Measurements from ENCODE around the gene SMARCAL1.

SMARCAL1 gene

DNA sequence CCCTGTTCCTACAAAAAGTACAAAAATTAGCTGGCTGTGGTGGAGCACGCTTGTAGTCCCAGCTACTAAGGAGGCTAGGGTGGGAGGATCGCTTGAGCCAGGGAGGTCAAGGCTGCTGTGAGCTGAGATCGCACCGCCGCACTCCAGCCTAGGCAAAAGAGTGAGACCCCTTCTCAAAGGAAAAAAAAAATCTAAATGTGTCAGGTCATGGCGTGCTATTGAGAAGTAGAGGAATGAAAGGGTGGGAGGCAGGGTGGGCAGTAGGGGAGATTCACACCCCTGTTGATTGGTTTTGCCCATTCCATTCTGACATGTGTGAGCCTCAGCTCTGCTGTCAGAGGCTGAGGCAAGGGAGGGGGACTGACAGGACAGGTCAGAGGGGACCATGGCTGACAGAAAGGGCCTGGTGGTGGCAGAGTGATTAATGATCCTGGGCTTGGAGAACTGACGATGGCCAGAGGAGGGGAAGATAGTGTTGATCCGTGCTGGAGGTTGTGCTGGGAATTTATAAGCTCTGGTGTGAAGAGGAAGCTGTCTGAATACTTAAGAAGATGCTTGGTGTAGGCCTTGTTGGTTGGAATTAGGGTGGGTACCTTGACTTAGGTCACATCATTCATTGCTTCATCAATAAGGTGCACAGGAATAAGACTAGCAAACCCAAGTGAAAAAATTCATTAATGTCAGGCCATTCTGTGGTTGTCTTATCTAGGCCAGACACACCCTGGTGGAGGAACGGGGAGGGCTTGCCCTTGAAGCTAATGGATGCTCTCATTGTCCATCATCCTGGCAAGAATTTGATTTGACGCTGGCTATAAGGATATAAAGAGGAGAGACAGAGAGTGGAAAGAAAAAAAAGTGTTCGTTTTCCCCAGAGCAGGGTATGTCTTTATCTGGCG, 19.1 kb upstream of the SMARCAL1 start:
- DNase-seq (ENCODE audit: low spot score), result no peak

DNA sequence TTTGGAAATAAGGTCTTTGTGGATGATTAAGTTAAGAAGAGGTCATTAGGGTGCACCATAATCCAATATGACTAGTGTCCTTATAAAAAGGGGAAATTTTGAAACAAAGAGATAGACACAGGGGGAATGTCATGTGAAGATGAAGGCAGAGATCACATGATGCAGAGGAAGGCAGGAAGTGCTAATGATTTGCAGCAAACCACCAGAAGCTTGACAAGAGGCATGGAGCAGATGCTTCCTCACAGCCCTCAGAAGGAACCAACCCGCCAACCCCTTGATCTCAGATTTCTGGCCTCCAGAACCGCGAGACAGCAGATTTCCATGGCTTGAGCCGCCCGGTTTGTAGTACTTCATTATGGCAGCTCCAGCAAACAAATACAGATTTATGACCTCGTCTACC, 17.4 kb upstream of the SMARCAL1 start:
- no peak for DNase-seq (ENCODE audit: low spot score)

DNA sequence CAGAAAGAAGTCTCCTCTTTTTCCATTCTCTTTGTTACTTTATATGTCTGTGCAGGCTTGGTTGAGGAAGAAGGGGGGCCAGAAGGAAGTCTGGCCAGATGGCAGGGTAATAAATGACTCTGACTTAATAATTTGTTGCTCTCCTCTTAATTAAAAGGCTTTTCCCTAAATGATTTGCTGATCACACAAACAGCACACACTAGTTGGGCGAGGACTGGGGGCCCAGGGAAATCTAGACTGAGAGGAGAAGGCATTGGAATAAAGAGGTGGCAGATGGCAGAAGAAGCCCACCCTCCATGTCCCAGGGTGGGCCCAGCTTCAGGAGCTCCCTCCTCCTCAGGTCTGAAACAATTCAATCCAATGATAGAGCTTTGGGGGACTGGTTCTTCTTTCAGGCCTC, 12.7 kb upstream of the SMARCAL1 start:
- no peak for DNase-seq (ENCODE audit: low spot score)

DNA sequence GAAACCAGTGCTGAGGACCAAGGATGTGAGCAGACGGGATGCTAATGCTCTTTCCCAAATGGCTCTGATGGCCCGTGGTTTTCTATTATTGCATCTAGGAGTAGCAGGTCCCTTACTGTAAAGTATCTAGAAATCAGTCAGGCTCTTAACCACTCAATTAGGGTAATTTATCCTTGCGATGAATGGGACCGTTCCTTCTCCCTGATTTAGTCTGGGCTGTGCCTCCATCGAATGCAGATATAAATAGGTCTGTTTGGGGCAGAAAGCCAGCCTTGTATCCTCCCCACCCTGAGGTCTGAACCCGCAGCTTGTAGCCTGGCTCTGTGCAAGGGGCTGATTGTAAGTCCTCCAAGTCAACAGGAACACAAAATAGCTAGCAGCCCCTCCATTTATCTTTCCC, 9.5 kb upstream of the SMARCAL1 start:
- no peak for DNase-seq (ENCODE audit: low spot score)

DNA sequence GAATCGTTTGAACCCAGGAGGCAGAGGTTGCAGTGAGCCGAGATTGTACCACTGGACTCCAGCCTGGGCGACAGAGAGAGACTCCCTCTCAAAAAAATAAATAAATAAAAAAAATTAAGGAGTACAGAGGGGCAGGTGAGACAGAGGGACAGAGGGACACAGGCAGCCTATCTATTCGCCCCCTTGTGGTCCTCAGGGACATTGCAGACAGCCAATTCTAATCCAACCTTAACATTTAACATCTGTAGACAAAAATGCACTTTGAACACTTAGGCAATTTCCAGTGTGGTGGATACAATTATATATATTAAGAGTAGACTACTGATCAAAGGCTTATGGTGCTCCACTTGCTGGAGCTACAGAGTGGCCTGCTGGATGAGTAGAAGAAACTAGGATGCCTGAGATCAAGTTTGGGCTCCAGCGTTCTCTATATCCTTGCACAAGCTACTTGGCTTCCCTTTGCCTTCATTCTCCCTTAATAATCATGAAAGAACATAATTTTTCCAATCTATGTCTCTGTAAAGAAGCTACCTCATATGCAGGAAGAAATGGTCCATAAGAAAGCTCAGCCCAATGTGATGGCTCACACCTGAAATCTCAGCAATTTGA, 8.2 kb upstream of the SMARCAL1 start:
- no peak for DNase-seq (ENCODE audit: low spot score)

DNA sequence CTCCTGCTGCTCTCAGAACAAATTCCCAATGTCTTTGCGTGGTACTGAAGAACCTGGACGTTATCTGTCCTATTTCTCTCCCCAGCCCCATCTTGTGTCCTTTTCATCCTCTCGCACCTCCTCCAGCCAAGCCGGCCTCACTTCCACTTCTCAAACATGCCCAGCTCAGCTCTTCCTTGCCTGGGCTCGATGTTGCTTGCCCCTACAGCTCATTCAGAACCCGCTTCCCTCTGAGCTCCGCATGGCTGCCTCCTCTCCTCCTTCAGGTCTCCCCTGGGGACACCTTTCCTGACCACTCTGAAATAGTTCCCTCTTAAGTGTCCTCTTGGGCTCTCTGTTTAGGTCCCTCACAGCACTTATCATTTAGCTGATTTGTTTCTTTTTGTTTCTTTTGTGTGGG, 6.7 kb upstream of the SMARCAL1 start:
- no peak for DNase-seq (ENCODE audit: low spot score)

DNA sequence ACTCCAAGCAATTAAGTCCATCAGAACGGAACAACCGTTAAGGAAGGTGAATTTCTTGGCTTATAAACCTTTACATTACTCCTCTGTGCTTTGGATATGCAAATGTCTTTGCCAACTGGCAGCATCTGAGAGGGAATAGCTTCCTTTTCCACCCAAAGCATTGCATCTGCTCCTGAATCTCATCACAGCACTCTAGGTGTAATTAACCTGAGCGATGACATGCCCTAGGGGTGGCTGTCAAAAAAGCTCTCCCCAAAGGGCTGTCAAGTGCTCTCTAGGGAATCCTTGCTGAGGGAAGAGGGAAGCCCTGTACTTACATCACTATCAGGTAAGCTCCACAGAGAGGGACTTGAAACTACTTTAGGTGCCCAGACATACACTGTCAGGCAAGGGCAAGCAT, 5.5 kb upstream of the SMARCAL1 start:
- DNase-seq (ENCODE audit: low spot score), result no peak

DNA sequence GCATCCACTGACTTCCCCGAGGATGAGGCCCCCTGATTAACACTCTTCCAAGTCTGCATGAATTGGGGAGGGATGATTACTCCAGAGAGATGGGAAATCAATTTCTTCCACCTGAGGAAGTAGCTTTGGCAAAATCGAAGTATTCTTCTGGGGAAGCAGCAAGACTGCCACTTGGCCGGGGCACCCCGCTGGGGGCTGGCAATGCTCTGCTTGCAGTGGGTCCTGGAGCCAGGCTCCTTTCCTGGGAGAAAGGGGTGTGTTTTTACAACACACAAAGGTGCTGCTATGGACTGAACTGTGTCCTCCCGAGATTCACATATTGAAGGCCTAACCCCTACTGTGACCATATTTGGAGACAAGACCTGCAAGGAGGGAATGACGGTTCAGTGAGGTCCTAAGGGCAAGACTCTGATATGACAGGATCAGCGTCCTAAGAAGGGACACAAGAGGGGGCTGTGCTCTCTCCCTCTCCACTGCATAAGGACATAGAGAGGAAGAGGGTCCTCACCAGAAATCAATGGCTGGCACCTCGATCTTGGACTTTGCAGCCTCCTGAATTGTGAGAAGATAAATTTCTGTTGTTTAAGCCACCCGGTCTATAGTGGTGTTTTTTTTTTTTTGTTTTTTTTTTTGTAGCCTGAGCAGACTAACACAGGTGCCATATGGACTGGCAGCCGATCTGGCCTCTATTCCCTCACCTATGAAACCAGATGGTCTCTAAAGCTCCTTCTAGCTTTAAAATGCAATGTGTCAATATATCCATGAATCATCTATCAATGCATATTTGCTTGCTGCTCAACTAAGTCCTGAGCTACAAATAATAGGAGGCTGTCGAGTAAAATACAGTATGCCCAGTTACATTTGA, 3.6 kb upstream of the SMARCAL1 start:
- DNase-seq (ENCODE audit: low spot score), result no peak

DNA sequence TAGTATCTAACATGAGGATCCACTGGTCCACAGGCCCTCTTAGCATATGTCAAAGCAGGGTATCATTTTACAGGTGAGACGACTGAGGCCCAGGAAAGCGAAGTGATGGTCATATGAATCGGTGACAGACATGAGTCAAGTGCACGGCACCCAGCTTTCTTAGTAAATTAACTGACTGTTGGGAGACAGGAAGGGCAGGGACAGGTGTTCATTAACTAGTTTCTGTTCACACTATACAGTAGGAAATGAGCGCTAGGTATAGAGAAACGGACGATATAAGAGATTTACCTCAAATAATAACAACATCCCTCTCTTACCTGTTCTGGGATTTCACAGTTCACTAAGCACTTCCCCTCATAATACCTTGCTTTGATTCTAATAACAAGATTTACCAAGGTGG, 1.7 kb upstream of the SMARCAL1 start:
- no peak for DNase-seq (ENCODE audit: low spot score)

DNA sequence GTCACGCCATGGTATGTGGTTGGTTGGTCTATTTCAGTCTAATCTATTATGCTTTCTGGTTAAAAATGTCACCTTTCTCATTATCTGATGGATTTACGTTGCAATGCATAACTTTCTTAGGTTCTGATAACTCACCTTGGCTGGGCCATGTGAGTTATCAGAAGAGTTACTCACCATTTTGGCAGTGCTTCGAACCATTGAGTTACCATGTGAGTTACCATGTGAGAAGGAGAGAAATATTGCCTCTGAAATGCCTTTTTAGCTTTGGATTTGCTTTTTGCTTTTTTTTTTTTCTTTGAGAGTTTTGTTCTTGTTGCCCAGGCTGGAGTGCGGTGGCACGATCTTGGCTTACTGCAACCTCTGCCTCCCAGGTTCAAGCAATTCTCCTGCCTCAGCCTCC, 1.6 kb downstream of the SMARCAL1 start:
- no peak for DNase-seq (ENCODE audit: low spot score)

DNA sequence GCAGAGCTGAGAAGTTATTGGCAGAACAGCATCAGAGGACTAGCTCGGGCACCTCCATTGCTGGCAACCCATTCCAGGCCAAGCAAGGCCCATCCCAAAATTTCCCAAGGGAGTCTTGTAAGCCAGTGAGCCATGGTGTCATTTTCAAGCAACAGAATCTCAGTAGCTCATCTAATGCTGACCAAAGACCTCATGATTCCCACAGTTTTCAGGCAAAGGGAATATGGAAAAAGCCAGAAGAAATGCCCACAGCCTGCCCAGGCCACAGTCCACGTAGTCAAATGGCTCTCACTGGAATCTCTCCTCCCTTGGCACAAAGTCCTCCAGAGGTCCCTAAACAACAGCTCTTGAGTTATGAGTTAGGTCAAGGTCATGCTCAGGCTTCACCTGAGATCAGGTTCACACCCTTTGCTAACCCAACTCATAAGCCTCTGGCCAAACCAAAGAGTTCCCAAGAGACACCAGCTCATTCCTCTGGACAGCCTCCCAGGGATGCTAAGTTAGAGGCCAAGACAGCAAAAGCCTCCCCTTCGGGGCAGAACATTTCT, 2.6 kb downstream of the SMARCAL1 start:
- no peak for DNase-seq (ENCODE audit: low spot score)

DNA sequence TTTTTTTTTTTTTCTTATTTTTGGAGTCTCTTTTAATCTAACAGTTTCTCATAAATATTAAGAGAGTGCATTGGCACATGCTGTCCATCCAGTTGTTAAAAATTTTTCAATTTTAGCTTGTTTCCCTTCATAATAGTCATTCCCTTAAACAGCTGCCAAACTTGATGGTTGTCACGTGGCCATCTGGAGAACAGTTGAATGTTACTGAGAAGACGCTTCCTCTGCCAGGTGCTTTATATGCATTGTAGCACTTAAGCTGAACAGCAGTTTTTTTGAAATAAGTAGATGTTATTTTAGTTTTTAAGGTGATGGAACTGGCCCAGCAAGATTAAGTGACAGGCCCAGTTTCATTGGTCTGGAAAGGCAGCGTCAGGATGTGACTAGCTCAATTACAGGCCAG, 3.3 kb downstream of the SMARCAL1 start:
- DNase-seq (ENCODE audit: low spot score), result no peak

DNA sequence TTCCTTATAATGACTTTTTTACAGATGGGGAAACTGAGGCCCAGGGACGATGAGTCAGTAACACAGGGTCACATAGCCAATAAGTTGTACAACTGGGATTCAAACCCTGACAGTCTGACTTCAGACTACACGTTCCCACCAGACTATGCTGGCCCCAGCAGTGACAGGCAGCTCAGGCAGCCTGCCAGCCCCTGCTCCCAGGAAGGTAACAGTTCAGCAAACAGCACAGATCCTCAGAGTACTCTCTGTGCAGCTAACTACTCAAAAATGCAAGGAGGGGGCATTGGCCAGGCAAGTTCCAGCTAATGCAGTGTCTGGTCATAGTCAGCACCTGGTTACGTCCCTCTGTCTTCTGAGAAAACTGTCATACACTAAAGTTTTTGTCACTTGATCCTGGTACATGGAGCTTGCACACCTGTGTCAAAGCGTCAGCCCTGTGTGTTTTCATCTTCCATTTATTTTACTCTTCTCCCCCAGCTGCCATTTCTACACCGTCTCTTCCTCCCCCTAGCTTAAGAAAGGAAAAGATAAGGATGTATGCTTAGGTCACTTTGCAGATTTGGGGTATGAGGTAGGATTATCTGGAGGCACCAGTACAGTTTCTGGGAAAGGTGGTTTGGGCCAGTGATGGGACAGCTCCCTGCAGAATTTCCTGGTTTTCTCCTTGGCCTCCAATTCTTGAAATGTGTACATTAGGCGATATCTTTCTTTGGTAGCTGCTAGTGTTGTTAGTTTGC, 4.5 kb downstream of the SMARCAL1 start:
- no peak for DNase-seq (ENCODE audit: low spot score)

DNA sequence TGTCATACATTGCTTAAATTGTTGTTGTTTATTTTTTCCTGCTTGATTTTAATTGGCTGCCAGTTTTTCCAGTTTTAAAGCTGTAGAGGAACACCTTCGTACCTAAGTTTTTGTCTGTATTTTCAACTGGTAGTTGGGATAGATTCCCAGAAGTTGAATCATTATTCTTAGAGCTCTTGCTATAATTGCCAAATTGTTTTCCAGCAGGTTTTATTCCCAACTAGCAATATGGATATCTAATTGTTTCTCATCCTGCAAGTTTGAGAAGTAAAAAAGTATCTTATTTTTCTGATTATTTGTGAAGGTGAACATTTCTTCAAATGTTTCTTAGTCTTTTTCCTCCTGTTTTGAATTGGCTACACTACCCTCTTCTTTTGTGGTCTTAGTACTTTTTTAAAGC, 6.7 kb downstream of the SMARCAL1 start:
- DNase-seq (ENCODE audit: low spot score), result no peak

DNA sequence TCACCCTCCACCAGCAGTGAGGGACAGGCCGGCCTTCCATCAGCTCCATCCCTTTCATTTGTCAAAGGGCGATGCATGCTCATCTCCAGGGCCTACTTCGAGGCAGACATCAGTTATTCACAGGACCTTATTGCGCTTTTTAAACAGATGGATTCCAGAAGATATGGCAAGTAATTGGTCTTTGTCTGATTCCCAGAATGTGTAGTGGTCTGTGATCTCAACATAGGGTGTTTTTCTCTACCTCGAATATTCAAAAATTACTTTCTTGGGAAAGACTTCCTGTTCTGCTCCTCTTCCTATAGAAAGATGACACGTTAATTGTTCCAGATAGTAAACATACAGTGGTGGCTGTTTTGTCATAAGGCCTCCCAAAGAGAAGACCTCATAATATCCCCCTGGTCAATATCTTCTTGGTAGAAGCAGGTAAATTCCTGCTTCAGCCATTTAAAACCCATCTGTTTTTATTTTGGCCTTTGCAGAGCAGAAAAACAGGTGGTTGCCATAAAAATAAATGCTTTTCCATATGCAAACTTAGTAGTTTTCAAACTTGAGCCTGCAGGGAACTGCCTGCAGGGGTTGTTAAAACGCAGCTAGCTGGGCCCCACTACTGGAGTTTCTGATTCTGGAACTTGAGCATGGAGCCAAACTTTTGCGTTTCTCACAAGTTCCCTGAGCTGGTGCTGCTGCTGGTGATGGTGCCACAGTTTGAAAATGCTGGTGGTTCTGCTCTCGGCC, 8.2 kb downstream of the SMARCAL1 start:
- no peak for DNase-seq (ENCODE audit: low spot score)

DNA sequence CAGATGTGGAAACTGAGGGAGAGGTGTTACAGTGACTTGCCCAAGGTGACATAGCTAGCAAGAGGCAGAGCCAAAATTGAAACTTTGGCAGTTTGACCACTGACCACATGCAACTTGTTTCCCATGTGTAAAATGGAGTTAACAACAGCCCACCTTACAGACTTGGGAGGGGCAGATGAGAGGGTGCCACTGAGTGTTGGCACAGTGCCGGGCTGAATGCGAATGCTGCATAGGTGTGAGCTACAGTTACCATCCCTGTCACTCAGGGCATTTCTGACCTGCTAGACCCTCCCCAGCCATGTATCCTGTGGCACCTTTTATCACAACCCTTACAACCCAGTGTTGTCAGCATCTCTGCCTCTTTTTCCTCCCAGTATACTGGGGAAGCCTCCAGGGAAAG, 10.8 kb downstream of the SMARCAL1 start:
- no peak for DNase-seq (ENCODE audit: low spot score)

DNA sequence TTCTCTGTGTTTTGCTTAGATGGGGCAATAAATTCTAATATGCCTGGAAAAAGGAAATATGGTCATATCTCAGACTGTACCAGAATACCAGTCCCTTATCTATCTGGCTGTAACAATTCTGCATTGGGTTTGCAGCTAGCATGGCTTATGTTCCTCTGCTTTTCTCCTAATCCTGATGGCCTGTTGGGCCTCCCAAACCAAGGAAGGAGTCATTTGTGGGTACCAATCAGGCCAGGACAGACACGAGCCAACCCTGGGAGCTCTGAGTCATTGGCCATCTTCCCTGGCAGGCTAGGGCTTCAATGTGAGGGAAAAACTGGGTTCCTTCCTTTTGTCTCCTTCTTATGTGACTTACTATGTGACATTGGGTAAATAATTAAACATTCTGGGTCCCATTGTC, 12.0 kb downstream of the SMARCAL1 start:
- no peak for DNase-seq (ENCODE audit: low spot score)

DNA sequence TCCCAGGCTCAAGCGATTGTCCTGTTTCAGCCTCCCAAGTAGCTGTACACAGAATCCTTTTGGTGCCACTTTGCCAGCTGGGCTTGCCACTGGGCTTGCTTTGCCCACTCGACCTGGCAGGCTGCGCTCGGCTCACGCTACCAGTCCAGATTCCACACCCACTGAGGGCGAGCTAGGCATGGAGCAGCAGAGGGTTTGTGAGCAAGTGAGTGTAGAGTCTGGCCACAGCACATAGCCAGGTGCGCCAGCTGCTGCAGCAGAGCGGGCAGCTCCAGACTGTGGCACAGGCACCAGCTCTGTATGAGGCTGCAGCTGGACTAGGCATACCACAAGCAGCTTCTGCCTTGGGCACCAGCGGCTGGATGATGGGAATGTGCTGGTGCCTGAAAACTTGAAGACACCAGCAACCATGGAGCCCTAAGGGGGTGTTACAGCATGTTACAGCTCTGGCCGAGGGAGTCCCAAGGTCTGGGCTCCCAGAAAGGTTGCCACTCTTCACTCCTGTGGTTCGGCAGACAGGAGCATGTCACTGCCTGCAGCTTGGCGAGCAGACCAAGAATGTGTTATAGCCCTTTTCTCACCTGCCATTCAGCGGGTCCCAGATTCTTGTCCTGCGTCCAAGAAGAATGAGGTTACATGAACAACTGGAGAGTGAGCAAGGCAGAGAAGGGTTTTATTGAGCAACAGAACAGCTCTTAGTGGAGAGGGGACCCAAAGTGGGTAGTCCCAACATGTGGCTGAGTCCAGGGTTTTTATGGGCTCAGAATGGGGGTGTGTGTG, 12.9 kb downstream of the SMARCAL1 start:
- DNase-seq (ENCODE audit: low spot score), result no peak

DNA sequence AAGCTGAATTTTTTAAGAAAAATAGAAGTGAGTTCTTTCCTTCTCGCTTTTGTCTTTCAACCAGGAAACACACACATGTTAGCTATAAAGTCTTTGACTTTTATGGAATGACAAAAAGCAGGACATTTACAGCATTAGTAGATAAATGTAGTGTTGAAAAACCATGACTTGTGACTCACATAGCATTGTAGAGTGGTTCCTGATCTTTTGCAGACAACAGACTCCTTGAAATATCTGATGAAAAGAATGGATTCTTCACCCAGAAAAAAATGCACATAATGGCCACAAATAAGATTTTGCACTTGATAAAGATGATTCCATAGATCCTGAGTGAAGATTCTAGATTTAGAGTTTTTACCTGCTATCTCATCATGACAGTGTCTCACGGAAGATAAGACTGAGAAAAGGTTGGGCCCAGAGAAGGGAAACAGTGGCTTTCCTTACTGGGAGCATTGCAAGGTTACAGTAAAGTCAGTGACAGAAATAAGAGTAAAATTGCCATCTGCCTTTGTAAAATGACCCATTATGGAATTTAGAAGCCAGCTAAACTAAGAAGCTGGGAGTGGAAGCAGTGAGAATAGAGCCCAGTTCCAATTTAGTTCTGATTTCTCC, 14.0 kb downstream of the SMARCAL1 start:
- no peak for DNase-seq (ENCODE audit: low spot score)

DNA sequence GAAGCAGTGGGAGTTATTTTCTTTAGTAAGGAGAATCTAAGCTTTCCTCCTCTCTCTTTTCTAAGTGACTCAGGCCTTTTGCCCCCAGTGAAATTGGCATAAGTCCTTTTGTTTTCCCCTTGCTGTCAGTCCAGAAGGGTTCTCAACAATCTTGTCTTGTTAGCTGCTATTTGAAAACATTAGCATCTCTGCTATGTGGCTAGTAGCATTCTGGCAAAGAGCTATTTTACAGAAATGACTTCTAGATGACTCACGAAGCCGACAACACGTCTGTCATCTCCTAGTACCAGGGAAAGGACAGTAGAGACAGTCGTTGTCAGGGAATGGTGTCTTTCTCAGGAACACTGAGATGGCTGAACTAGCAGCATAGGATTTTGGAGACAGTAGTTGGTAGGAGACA, 14.7 kb downstream of the SMARCAL1 start:
- no peak for DNase-seq (ENCODE audit: low spot score)

Measured in ecto neural progenitor cell (in vitro differentiated cells).